ENCODE data around the gene UBXN11.

GRCh38 chr1:26290122-26290881 lies 16.1 kb downstream of the UBXN11 start:
- TF ChIP-seq EZH2phosphoT487 (IDR thresholded peaks at IDR 0.05; ENCODE audit: borderline replicate concordance) (no peak), CTCF (conservative IDR thresholded peaks at IDR 0.05; ENCODE audit: low read length) (no peak)

Measured in Loucy (cell line).